SK-N-SH (cell line): ENCODE data around the gene SMIM44. TPM values are rescaled to one million over a fixed set of nuclear protein-coding genes. Genes with fewer than 3 reads are reported as not detected.

ENCODE experiments used
- CTCF ChIA-PET: fragments of 300-600, 350-600 bp; formaldehyde crosslinking; extraction: SDS; loops from one replicate; lab custom pipeline; 2021; lab: Yijun Ruan, JAX
- POLR2A ChIA-PET: fragments of 350-600 bp; sonication (Branson Sonifier 250); formaldehyde crosslinking; extraction: SDS; loops from one replicate; lab custom pipeline; 2020; ENCODE audit warnings: antibody characterized with exemption, inconsistent platforms; lab: Yijun Ruan, JAX
- DNase-seq: peaks from one replicate; pipeline ENCODE4 v3.0.0; 2012
- H2AFZ ChIP-seq: fragments of 200-600 bp; sonication (generic); 2 replicates; pipeline ENCODE4 v1.8.1; 2016; ENCODE audit warnings: antibody characterized with exemption, mild to moderate bottlenecking, low read depth
- H3F3A ChIP-seq: fragments of 200-600 bp; sonication (generic); replicated peaks from 2 replicates; pipeline ENCODE3; 2016; ENCODE audit warnings: antibody characterized with exemption, mild to moderate bottlenecking; ENCODE audit not compliant: insufficient read depth
- H3K27ac ChIP-seq, 2 experiments: fragments of 200-500 bp in 1 of 2; fragments of 200-600 bp in 1 of 2; sonication (Bioruptor generic) in 1 of 2; sonication (generic), shearing (Covaris generic) in 1 of 2; 2 replicates each; pipeline versions ENCODE4 v1.5.1 to v1.6.1; 2014 to 2016; ENCODE audit warnings: low read depth in 2 of 2, inconsistent platforms in 1 of 2, low read length in 1 of 2, mild to moderate bottlenecking in 1 of 2, mixed read lengths in 1 of 2
- H3K27me3 ChIP-seq: fragments of 200-600 bp; sonication (generic), shearing (Covaris generic); 2 replicates; pipeline ENCODE4 v1.6.1; 2016; ENCODE audit warnings: mixed run types; ENCODE audit not compliant: insufficient read depth
- H3K36me3 ChIP-seq, 2 experiments: fragments of 200-500 bp in 1 of 2; fragments of 200-600 bp in 1 of 2; sonication (Bioruptor generic) in 1 of 2; sonication (generic) in 1 of 2; replicated peaks in 1 of 2; 2 replicates each; pipeline versions ENCODE3 to v1.5.1; 2014 to 2016; ENCODE audit warnings: low read length in 1 of 2, mild to moderate bottlenecking in 1 of 2; ENCODE audit not compliant: insufficient read depth in 2 of 2, control insufficient read depth in 1 of 2
- H3K4me1 ChIP-seq, 2 experiments: fragments of 200-500 bp in 1 of 2; fragments of 200-600 bp in 1 of 2; sonication (Bioruptor generic) in 1 of 2; sonication (generic), shearing (Covaris generic) in 1 of 2; 2 replicates each; pipeline versions ENCODE4 v1.5.1 to v1.6.1; 2014 to 2016; ENCODE audit warnings: low read depth in 1 of 2, low read length in 1 of 2, mixed run types in 1 of 2; ENCODE audit not compliant: insufficient read depth in 2 of 2, control insufficient read depth in 1 of 2
- H3K4me2 ChIP-seq: fragments of 200-600 bp; sonication (generic), shearing (Covaris generic); 2 replicates; pipeline ENCODE4 v1.6.1; 2017; ENCODE audit warnings: mixed run types
- H3K4me3 ChIP-seq, 2 experiments: fragments of 200-500 bp in 1 of 2; fragments of 200-600 bp in 1 of 2; sonication (Bioruptor generic) in 1 of 2; sonication (generic), shearing (Covaris generic) in 1 of 2; 2 replicates each; pipeline versions ENCODE4 v1.5.1 to v1.8.1; 2014 to 2016; ENCODE audit warnings: low read depth in 2 of 2, inconsistent platforms in 1 of 2, low read length in 1 of 2, mild to moderate bottlenecking in 1 of 2, mixed read lengths in 1 of 2, moderate library complexity in 1 of 2
- H3K79me2 ChIP-seq: fragments of 200-600 bp; sonication (generic); 2 replicates; pipeline ENCODE4 v1.8.1; 2017; ENCODE audit warnings: mild to moderate bottlenecking; ENCODE audit not compliant: insufficient read depth
- H3K9ac ChIP-seq: fragments of 200-600 bp; sonication (generic); 2 replicates; pipeline ENCODE4 v1.6.1; 2017; ENCODE audit warnings: mixed run types
- H3K9me2 ChIP-seq: fragments of 200-600 bp; sonication (generic); 2 replicates; pipeline ENCODE4 v1.6.1; 2017; ENCODE audit warnings: mixed run types
- H3K9me3 ChIP-seq: fragments of 200-600 bp; sonication (generic); 2 replicates; pipeline ENCODE4 v1.6.1; 2017; ENCODE audit warnings: mixed run types, mild to moderate bottlenecking, moderate library complexity
- H4K20me1 ChIP-seq: fragments of 200-600 bp; sonication (generic); 2 replicates; pipeline ENCODE4 v1.6.1; 2017; ENCODE audit warnings: mild to moderate bottlenecking, mixed run types; ENCODE audit not compliant: insufficient read depth
- CTCF ChIP-seq: fragments of 200-600 bp; sonication (generic); IDR thresholded peaks from 2 replicates; pipeline ENCODE4 v1.6.1; 2017; ENCODE audit warnings: antibody characterized with exemption, mild to moderate bottlenecking, moderate library complexity
- ELF1 ChIP-seq: IDR thresholded peaks from 2 replicates; pipeline ENCODE4 v1.4.0; 2012
- EZH2phosphoT487 ChIP-seq: fragments of 200-600 bp; sonication (generic); IDR thresholded peaks from 2 replicates; pipeline ENCODE4 v1.6.1; 2017; ENCODE audit warnings: low read depth, mixed run types, mild to moderate bottlenecking, antibody characterized with exemption, moderate library complexity, borderline replicate concordance
- FOSL2 ChIP-seq: IDR thresholded peaks from 2 replicates; pipeline ENCODE4 v1.4.0; 2012; ENCODE audit warnings: low read depth, mild to moderate bottlenecking, moderate library complexity, borderline replicate concordance
- FOXJ3 ChIP-seq: sonication (generic); formaldehyde crosslinking; IDR thresholded peaks from 2 replicates; pipeline ENCODE4 v1.5.1; 2020; ENCODE audit warnings: mild to moderate bottlenecking, missing genetic modification reagents
- FOXM1 ChIP-seq: IDR thresholded peaks from 2 replicates; pipeline ENCODE4 v1.4.0; 2012; ENCODE audit warnings: low read depth, mild to moderate bottlenecking
- GABPA ChIP-seq: IDR thresholded peaks from 2 replicates; pipeline ENCODE4 v1.4.0; 2012; ENCODE audit warnings: low read depth, mild to moderate bottlenecking
- JUND ChIP-seq: IDR thresholded peaks from 2 replicates; pipeline ENCODE4 v1.4.0; 2012
- MAX ChIP-seq: IDR thresholded peaks from 2 replicates; pipeline ENCODE4 v1.4.0; 2012; ENCODE audit warnings: low read depth
- NFIC ChIP-seq: IDR thresholded peaks from 2 replicates; pipeline ENCODE4 v1.4.0; 2012; ENCODE audit warnings: borderline replicate concordance
- POLR2AphosphoS5 ChIP-seq: IDR thresholded peaks from 2 replicates; pipeline ENCODE4 v1.6.1; 2012; ENCODE audit warnings: low read depth, low read length
- RAD21 ChIP-seq: IDR thresholded peaks from 2 replicates; pipeline ENCODE4 v1.6.1; 2012; ENCODE audit warnings: mild to moderate bottlenecking, low read length
- RXRA ChIP-seq: IDR thresholded peaks from 2 replicates; pipeline ENCODE4 v1.4.0; 2012; ENCODE audit warnings: low read depth, mild to moderate bottlenecking, borderline replicate concordance
- SIN3A ChIP-seq: IDR thresholded peaks from 2 replicates; pipeline ENCODE4 v1.6.1; 2012; ENCODE audit warnings: low read depth, mild to moderate bottlenecking, low read length, moderate library complexity, borderline replicate concordance
- SMC3 ChIP-seq: IDR thresholded peaks from 2 replicates; pipeline ENCODE4 v1.6.1; 2012; ENCODE audit warnings: low read depth, low read length, improper control_type of control experiment
- YY1 ChIP-seq: IDR thresholded peaks from 2 replicates; pipeline ENCODE4 v1.4.0; 2012; ENCODE audit warnings: low read depth, mild to moderate bottlenecking
- WGBS: methylation state at CpG from one replicate; pipeline ENCODE4 v1.1.6; 2017; ENCODE audit warnings: low lambda C conversion rate; 5-methylcytosine and 5-hydroxymethylcytosine counted together
- polyA plus RNA-seq, 3 experiments: library from polyadenylated mRNA; depleted of rRNA; stranded (reverse); fragments of >200 nt; gene quantifications; 2 replicates each; pipeline ENCODE4 v1.2.3, GENCODE V29; 2012
- TF ChIP-seq, protein P1 (sequence below): IDR thresholded peaks from 2 replicates; pipeline ENCODE4 v1.4.0; 2012; ENCODE audit warnings: low read depth, borderline replicate concordance
- TF ChIP-seq, protein P2 (sequence below): IDR thresholded peaks from 2 replicates; pipeline ENCODE4 v1.4.0; 2012; ENCODE audit warnings: low read depth, borderline replicate concordance

SMIM44 gene
- polyA plus RNA-seq, 1 of the 3 experiments (the other 2 are of a cell fraction): not detected

DNA sequence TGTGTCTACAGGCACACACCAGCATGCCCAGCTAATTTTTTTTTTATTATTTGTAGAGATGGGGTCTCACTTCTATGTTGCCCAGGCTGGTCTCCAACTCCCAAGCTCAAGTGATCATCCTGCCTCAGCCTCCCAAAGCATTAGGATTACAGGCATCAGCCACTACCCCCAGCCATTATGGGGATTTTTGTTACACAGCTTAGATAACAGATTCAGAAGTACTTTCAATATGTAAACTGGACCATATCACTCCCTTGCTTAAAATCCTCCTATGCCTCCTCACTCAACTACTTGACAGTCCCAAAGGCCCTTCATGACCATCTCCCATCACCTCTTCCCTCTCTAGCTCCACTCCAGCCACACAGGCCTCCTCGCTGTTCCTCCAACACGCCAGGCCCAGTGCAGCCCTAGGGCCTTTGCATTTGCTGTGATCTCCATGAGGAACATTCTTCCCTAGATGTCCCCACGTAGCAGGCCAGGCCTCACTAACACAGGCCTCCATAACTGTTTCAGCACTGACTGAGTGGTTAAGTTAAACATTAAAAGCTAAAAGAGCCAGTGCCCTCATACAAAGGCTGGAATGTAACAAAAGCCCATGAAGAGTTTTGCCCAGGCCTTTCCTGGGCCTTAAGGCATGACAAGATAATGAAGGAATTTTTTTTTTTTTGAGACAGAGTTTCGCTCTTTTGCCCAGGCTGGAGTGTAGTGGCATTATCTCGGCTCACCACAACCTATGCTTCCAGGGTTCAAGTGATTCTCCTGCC lies 14.7 kb upstream of the SMIM44 start:
- Histone ChIP-seq H3K9me2 (no peaks in the 10 kb centered on the region), H3K4me2 (no peak overlapping the region), H3K9ac (no peak overlapping the region), H3K4me3 (no peak overlapping the region), H3K27me3 (no peaks in the 10 kb centered on the region), H3K79me2 (peaks cover 32% of the 10 kb centered on the region), H3K4me1 (peaks cover 8 to 9% of the 10 kb centered on the region in 2 experiments; a peak in 2 of 4 replicates), H3K27ac (no peak overlapping the region), H3F3A (peaks cover 4% of the 10 kb centered on the region), H2AFZ (no peak overlapping the region), H3K36me3 (peaks cover 9 to 11% of the 10 kb centered on the region in 2 experiments), H4K20me1 (no peaks in the 10 kb centered on the region), H3K9me3 (no peaks in the 10 kb centered on the region)
- DNase-seq: no peak
- CTCF ChIA-PET: interaction anchor here (2.1 kb wide), 1 partner anchor 13 kb away, joined by 9 read pairs; no protein-coding TSS in a partner anchor
- POLR2A ChIA-PET: no interaction called here
- WGBS: 93% methylated on average over 5 of the region's 5 CpGs
- no peak for TF ChIP-seq CTCF
- no peak for TF ChIP-seq SIN3A
- no peak for TF ChIP-seq MAX
- TF ChIP-seq GABPA: no peak
- TF ChIP-seq, protein P1, sequence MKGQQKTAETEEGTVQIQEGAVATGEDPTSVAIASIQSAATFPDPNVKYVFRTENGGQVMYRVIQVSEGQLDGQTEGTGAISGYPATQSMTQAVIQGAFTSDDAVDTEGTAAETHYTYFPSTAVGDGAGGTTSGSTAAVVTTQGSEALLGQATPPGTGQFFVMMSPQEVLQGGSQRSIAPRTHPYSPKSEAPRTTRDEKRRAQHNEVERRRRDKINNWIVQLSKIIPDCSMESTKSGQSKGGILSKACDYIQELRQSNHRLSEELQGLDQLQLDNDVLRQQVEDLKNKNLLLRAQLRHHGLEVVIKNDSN: no peak
- TF ChIP-seq ELF1: no peak
- TF ChIP-seq EZH2phosphoT487: no peak
- TF ChIP-seq FOXM1: no peak
- TF ChIP-seq, protein P2, sequence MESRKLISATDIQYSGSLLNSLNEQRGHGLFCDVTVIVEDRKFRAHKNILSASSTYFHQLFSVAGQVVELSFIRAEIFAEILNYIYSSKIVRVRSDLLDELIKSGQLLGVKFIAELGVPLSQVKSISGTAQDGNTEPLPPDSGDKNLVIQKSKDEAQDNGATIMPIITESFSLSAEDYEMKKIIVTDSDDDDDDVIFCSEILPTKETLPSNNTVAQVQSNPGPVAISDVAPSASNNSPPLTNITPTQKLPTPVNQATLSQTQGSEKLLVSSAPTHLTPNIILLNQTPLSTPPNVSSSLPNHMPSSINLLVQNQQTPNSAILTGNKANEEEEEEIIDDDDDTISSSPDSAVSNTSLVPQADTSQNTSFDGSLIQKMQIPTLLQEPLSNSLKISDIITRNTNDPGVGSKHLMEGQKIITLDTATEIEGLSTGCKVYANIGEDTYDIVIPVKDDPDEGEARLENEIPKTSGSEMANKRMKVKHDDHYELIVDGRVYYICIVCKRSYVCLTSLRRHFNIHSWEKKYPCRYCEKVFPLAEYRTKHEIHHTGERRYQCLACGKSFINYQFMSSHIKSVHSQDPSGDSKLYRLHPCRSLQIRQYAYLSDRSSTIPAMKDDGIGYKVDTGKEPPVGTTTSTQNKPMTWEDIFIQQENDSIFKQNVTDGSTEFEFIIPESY: no peak
- TF ChIP-seq FOXJ3 (CRISPR knock-in tag): no peak
- TF ChIP-seq RAD21: no peak
- no peak for TF ChIP-seq YY1
- TF ChIP-seq FOSL2: no peak
- TF ChIP-seq JUND: no peak
- TF ChIP-seq NFIC: no peak
- TF ChIP-seq SMC3: no peak
- no peak for TF ChIP-seq RXRA
- no peak for TF ChIP-seq POLR2AphosphoS5
- TF ChIP-seq, all 33 proteins: peak for 0
